Activated T-cell treated with anti-CD3 and anti-CD28 coated beads, Interleukin-2, amount 50 U/mL, for 24 hours (primary cell): ENCODE results near the gene MAFG.

Experiments
- DNase-seq: peaks from one replicate; pipeline ENCODE4 v3.0.0-alpha.2; 2020
- H3K27ac Mint-ChIP-seq: 2 replicates; pipeline ENCODE4 v1.8.0; 2020; ENCODE audit warnings: mild to moderate bottlenecking, mixed read lengths
- H3K27me3 Mint-ChIP-seq: 2 replicates; pipeline ENCODE4 v1.8.0; 2020; ENCODE audit warnings: mixed read lengths
- H3K36me3 Mint-ChIP-seq: 2 replicates; pipeline ENCODE4 v1.8.0; 2020; ENCODE audit warnings: low read depth, mixed read lengths
- H3K4me1 Mint-ChIP-seq: 2 replicates; pipeline ENCODE4 v1.8.0; 2020; ENCODE audit warnings: low read depth, mixed read lengths
- H3K4me3 Mint-ChIP-seq: 2 replicates; pipeline ENCODE4 v1.8.0; 2020; ENCODE audit warnings: mild to moderate bottlenecking, moderate library complexity, mixed read lengths
- H3K9me3 Mint-ChIP-seq: 2 replicates; pipeline ENCODE4 v1.8.0; 2020; ENCODE audit warnings: mixed read lengths

Gene MAFG

DNA sequence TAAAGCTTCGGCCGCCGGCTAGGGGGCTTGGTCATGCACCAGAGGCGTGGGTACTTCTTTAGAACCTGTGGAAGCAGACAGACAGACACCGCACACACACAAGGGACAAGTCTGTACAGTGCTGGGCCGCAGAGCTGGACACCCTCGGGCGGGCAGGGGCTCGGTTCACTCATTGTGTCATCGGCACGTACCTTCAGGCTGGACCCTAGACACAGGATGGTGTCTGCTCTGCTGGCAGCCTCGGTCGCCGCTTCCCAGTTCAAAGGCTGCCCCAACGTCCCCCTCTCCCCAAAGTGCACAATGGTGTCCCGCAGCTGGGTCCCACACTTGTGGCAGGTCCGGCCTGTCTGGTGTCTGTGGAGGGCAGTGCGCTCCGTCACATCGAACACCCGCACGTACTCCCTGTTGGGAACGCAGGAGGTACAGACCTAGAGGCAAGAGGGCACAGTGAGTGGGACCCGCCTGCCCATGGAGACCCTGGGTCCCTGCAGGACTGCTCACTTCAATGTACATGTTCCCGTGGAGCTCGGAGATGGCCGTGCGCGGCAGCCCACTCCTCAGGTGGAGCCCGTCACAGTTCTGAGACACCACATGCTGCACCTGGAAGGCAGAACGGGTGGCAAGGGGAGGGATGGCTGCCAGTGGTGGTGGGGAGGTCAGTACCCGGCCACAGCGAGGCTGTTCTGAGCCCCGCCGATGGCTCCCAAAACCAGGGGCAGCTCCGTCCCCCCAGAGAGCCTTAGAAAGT lies 13.3 kb downstream of the MAFG start:
- DNase-seq = no peak
- no peaks in the 10 kb centered on the region for H3K9me3 Mint-ChIP-seq
- no peak overlapping the region for H3K27ac Mint-ChIP-seq
- peaks cover 71% of the 10 kb centered on the region for H3K36me3 Mint-ChIP-seq
- no peak overlapping the region for H3K4me3 Mint-ChIP-seq
- no peaks in the 10 kb centered on the region for H3K27me3 Mint-ChIP-seq
- H3K4me1 Mint-ChIP-seq = peaks cover 49% of the 10 kb centered on the region

GRCh38 chr17:81913394-81914102 lies 14.0 kb downstream of the MAFG start:
- no peaks in the 10 kb centered on the region for H3K9me3 Mint-ChIP-seq
- peaks cover 71% of the 10 kb centered on the region for H3K36me3 Mint-ChIP-seq
- H3K27me3 Mint-ChIP-seq = no peaks in the 10 kb centered on the region
- no peak overlapping the region for H3K27ac Mint-ChIP-seq
- DNase-seq = no peak
- peaks cover 41% of the 10 kb centered on the region for H3K4me1 Mint-ChIP-seq
- H3K4me3 Mint-ChIP-seq = no peak overlapping the region

- peaks cover 77% of the 10 kb centered on the region for H3K36me3 Mint-ChIP-seq
These were observed 14.9 kb downstream of the MAFG start for GRCh38 chr17:81912441-81913309.

DNA sequence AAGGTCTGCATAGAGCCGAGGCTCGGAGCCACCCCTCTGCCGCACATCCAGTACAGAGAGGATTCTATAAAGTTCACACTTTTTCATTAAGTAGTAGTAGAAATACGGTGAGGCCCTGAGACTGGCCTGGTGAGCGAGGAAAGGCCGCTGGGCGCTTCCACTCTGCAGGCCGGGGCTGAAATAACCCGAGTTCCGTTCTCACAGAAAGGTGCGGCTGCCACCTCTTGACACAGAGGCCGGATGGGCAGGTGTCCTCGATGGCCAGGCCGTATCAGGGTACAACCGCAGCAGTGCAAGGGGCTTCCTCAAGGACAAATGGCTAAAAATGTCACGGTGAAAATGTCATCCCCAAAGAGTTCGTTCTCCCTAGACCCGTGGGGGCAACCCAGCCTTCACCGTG lies 15.6 kb downstream of the MAFG start:
- H3K36me3 Mint-ChIP-seq = peaks cover 74% of the 10 kb centered on the region
- H3K4me3 Mint-ChIP-seq = peak overlapping the region; percentile 43
- no peak for DNase-seq
- no peaks in the 10 kb centered on the region for H3K27me3 Mint-ChIP-seq
- H3K4me1 Mint-ChIP-seq = peaks cover 31% of the 10 kb centered on the region
- peak overlapping the region; percentile 47 for H3K27ac Mint-ChIP-seq
- H3K9me3 Mint-ChIP-seq = no peaks in the 10 kb centered on the region

More at GRCh38 chr17:81912441-81913309, 14.9 kb downstream of the MAFG start:
- Mint-ChIP-seq H3K4me1 (peaks cover 37% of the 10 kb centered on the region), H3K9me3 (no peaks in the 10 kb centered on the region), H3K27ac (no peak overlapping the region), H3K27me3 (no peaks in the 10 kb centered on the region), H3K4me3 (no peak overlapping the region)
- DNase-seq = no peak

- H3K4me1 Mint-ChIP-seq = peaks cover 26% of the 10 kb centered on the region
- H3K36me3 Mint-ChIP-seq = peaks cover 76% of the 10 kb centered on the region
- H3K27ac Mint-ChIP-seq = peak within 1 kb of the TSS; percentile 84
- peak within 1 kb of the TSS; percentile 84 for H3K4me3 Mint-ChIP-seq
- no peaks in the 10 kb centered on the region for H3K27me3 Mint-ChIP-seq
- peak; percentile 92 for DNase-seq
- H3K9me3 Mint-ChIP-seq = no peaks in the 10 kb centered on the region
These were observed 16.1 kb downstream of the MAFG start, which contains the start of gene PCYT2 for GRCh38 chr17:81911277-81911961. TSS of gene PCYT2 (minus strand) at chr17:81911399. CDS start at chr17:81911355, 44 bp downstream.

DNA sequence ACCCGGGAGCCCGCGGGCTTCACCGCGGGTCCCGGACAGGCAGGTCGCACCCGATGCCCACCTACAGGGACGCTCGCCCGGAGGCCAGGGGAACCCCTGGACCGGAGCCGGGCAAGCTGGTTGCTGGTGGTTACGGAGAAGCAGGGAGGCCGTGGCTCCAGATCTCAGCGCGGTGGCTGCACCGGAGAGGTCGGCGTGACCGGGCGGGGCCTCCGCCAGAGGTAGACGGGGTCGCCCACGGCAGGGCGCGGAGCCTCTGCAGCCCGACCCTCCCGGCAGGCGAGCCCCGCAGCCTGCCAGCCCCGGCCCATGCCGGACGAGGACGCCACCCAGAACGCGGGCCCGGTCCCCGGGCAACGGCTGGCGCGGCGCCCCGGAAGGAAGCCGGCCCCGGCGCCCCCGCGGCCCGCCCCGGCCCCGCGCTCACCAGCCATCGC lies 16.7 kb downstream of the MAFG start:
- Mint-ChIP-seq H3K27me3 (no peaks in the 10 kb centered on the region), H3K9me3 (no peaks in the 10 kb centered on the region), H3K4me3 (peak overlapping the region; percentile 84), H3K4me1 (peaks cover 20% of the 10 kb centered on the region), H3K36me3 (peaks cover 76% of the 10 kb centered on the region), H3K27ac (peak overlapping the region; percentile 84)
- no peak for DNase-seq

DNA sequence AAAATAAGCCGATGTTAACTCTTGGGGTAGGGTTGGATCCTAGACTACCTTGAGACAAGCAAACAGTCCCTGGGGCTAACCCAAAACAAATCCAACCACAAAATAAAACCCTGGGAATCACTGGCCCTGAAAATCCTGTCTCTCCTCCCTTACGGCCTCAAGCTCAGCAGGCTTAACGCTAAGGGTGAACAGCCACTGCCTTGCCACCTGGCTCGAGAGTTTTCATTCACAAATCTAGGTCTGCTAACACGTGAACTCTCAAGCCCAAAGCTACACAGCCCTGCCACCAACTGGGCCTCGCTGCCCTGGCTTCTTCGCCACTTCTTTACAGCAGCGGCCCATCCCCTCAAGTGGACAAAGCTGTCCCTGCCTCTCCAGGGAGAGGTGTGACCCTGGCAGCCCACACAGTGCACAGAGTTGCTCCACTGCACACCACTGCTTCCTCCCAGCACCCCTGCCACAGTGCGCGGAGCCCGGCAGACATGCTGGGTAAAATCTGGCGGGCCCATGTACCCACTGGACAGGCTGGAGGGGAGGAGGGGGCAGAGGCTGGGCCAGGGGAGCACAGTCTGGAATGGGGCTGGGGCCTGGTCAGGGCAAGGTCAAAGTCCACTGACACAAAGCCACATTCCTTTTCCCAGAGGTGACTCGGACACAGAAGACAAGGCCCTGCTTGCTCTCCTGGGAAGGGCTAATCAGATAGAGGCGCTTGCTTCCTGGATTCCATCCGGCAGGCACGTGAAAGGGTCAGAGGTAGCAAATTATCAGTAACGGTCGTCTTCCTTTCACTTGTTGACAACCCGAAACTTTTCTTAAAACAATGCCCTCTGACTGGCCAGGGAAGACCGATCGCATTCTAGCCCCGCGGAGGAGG lies 17.3 kb downstream of the MAFG start:
- H3K27me3 Mint-ChIP-seq = no peaks in the 10 kb centered on the region
- H3K9me3 Mint-ChIP-seq = no peaks in the 10 kb centered on the region
- H3K27ac Mint-ChIP-seq = peak overlapping the region; percentile 84
- no peak for DNase-seq
- peak overlapping the region; percentile 84 for H3K4me3 Mint-ChIP-seq
- peaks cover 17% of the 10 kb centered on the region for H3K4me1 Mint-ChIP-seq
- H3K36me3 Mint-ChIP-seq = peaks cover 72% of the 10 kb centered on the region

GRCh38 chr17:81909231-81909630 lies 18.3 kb downstream of the MAFG start:
- H3K36me3 Mint-ChIP-seq = peaks cover 70% of the 10 kb centered on the region
- H3K27me3 Mint-ChIP-seq = no peaks in the 10 kb centered on the region
- no peaks in the 10 kb centered on the region for H3K9me3 Mint-ChIP-seq
- H3K27ac Mint-ChIP-seq = no peak overlapping the region
- peak overlapping the region; percentile 84 for H3K4me3 Mint-ChIP-seq
- no peak for DNase-seq
- H3K4me1 Mint-ChIP-seq = peaks cover 14% of the 10 kb centered on the region

DNA sequence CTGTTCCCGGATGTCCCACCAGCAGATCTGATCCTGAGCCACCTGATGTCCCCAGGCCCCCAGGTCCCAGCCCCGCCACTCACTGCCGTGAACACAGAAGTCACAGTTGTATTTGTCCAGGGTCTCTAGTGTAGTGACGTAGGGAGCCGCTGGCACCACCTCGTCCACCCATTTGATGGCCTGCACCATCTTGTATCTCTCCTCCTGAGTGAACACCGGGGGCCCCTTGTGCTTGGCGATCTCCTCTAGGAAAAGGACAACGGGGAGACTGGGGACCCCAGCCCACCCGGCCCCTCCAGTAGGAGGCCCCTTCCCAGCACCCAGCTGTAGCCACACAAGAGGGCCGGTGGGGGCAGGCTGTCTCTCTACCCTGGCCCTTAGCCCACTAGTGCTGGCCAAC lies 18.7 kb downstream of the MAFG start:
- no peak overlapping the region for H3K4me3 Mint-ChIP-seq
- no peak for DNase-seq
- H3K4me1 Mint-ChIP-seq = peaks cover 14% of the 10 kb centered on the region
- no peaks in the 10 kb centered on the region for H3K9me3 Mint-ChIP-seq
- H3K27me3 Mint-ChIP-seq = no peaks in the 10 kb centered on the region
- H3K27ac Mint-ChIP-seq = no peak overlapping the region
- H3K36me3 Mint-ChIP-seq = peaks cover 68% of the 10 kb centered on the region

DNA sequence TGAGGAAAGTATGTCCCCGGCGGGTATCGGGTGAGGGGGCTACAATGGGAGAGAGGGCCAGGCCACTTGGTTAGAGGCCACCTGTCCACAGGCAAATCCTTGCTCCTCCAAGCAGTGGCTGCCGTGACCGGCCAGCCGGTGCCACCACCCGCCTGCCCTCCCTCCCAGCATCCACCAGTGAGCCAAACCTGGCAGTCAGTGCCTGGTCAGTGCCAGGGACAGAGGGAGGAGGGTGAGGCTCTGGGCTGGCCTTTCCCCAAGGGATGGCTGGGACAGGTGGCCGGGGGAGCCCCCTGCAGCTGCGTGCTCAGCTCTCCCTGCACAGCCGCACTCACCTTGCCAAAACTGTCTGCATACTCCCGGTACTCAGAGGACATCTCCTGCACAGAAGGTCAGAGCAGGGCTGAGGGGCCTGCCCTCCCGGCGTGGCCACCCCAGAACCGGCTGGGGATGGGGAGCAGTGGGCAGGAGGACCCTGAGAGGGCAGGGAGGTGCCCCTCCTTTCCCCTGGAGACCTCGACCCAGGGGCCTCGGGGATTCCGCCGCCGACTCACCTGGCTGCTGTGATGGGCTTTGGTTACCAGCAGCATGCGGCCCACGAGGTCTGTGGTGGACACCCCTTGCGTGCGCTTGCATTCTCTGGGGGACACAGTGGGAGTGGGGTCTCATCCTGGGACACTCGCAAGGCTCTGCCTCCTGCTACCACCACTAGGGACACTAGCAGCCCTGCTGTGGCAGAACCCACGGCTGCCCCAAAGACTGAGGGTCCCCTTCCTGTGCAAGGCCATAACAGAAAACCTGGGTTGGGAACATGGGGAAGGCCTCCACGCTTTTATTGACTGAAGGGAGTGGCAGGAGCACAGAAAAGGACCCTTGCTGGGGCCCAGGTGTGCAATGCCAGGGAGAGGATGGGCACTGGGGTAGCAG lies 20.1 kb downstream of the MAFG start:
- H3K27me3 Mint-ChIP-seq = no peaks in the 10 kb centered on the region
- peaks cover 58% of the 10 kb centered on the region for H3K36me3 Mint-ChIP-seq
- no peaks in the 10 kb centered on the region for H3K9me3 Mint-ChIP-seq
- DNase-seq = no peak
- H3K27ac Mint-ChIP-seq = no peak overlapping the region
- H3K4me3 Mint-ChIP-seq = no peak overlapping the region
- peaks cover 11% of the 10 kb centered on the region for H3K4me1 Mint-ChIP-seq

- H3K27me3 Mint-ChIP-seq = no peaks in the 10 kb centered on the region
- DNase-seq = no peak
- H3K4me1 Mint-ChIP-seq = peaks cover 10% of the 10 kb centered on the region
- H3K27ac Mint-ChIP-seq = no peak overlapping the region
- peaks cover 49% of the 10 kb centered on the region for H3K36me3 Mint-ChIP-seq
- H3K4me3 Mint-ChIP-seq = no peak overlapping the region
- H3K9me3 Mint-ChIP-seq = no peaks in the 10 kb centered on the region
These were observed 20.9 kb downstream of the MAFG start for GRCh38 chr17:81906476-81907218.

DNA sequence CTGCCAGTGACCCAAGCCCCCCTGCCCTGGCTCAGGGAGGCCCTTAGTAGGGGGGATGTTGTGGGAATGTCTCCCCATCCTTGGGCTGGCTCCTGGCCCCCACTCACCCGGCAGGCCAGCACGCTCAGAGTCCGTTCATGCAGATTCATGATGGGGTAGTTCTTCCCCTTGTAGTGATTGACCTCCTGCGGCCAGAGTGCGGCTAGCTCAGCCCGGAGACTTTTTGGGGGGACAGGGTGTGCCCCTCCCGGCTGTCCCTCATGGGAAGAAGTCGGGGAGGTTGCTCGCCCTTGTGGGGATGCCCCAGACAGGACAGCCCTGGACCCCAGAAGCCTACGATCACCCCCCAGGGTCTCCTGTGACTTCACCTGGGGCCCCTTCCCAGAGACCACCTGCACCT lies 21.5 kb downstream of the MAFG start:
- no peak for DNase-seq
- peaks cover 10% of the 10 kb centered on the region for H3K4me1 Mint-ChIP-seq
- no peaks in the 10 kb centered on the region for H3K9me3 Mint-ChIP-seq
- no peak overlapping the region for H3K4me3 Mint-ChIP-seq
- peaks cover 50% of the 10 kb centered on the region for H3K36me3 Mint-ChIP-seq
- peaks cover 6% of the 10 kb centered on the region for H3K27me3 Mint-ChIP-seq
- no peak overlapping the region for H3K27ac Mint-ChIP-seq
